NCI-H524 (cell line): ENCODE data around the gene SLC16A4.
A peak's percentile ranks its signal among the peaks of the same experiment; 100 is the strongest.
"Not testable (repeated sequence)": the region's sequence is repeated elsewhere in the genome, so short reads cannot be mapped to it uniquely, and the experiment has no call there.

ENCODE experiments used
- DNase-seq, 2 experiments: peaks; one replicate each; lab custom pipeline; 2025; lab: John Stamatoyannopoulos, UW

SLC16A4 gene

DNA sequence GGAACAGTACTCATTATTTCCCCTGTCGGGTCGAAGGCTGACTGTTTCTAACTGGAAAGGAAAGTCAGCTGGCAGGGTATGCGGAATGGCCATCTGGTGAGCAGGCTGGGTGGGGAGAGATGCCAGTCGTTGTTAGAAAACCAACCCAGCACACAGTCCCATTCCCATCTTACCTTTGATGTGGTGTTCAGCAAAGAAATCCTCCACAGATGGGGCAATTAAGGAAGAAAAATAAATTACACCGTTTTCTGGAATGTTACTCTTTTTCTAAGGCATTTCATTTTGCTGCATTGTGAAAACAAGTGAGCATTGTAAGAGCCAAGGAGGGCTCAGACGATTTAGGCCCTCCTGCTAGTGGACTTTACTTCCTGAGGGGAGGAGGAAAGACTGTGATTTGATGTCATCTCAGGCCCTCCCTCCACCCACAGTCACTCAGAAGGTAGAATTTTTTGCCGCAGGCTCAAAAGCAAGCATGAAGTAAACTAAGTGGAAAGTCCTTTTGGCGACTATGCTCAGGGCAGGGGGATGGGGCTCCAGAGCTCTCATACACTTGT is at the start of gene SLC16A4:
TSS of gene SLC16A4 (minus strand) at position 335 of the 554 bp plus-strand sequence. CDS start 1,703 bp downstream, outside the sequence.
- DNase-seq, result peak in 1 of 2 experiments; percentile 26

DNA sequence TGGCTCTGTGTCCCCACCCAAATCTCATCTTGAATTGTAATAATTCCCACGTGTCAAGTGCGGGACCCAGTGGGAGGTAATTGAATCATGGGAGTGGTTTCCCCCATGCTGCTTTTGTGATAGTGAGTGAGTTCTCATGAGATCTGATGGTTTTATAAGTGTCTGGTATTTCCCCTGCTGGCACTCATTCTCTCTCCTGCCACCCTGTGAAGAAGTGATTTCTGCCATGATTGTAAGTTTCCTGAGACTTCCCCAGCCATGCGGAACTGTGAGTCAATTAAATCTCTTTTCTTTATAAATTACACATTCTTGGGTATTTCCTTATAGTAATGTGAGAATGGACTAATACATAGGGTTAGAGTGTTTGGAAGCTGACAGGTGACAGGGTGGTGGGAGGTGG is 49.0 kb upstream of the SLC16A4 start:
- DNase-seq, result not testable (repeated sequence)

DNA sequence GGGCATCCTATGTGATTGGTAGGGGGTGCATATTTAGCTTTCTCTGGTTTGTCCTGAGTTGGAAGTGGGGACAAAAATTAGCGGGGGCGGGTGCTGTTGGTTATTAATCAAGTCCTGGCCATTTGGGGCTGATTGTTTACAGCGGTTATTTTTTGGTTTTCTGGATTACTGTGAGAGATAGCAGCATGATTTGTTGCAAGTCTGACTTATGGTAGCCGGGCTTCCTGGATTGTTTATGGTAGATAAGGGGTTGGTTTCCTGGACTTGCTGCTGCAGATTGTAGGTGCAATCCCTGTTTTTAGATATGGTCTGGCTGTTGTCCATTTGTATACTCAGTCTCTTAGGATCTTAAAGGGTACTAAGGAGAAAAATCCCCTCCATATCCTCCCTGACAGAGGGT is 48.1 kb upstream of the SLC16A4 start:
- no peak for DNase-seq

DNA sequence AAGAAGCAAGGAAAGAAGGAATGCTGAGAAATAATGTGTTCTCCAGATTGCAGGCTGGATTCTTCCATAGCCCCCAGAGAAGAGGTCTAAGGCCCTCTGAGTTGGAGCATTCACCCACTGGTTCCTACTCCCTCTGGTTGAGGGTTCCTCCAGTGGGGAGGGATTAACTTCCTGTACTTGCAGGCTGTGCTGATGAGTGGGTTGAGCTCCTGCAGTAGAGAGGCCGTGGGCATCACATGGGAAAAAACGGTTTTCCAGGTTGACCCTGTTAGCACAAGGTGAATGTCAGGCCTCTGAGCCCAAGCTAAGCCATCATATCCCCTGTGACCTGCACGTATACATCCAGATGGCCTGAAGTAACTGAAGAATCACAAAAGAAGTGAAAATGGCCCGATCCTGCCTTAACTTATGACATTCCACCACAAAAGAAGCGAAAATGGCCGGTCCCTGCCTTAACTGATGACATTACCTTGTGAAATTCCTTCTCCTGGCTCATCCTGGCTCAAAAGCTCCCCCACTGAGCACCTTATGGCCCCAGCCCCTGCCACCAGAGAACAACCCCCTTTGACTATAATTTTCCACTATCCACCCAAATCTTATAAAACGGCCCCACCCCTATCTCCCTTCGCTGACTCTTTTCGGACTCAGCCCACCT is 46.9 kb upstream of the SLC16A4 start:
- not testable (repeated sequence) for DNase-seq

DNA sequence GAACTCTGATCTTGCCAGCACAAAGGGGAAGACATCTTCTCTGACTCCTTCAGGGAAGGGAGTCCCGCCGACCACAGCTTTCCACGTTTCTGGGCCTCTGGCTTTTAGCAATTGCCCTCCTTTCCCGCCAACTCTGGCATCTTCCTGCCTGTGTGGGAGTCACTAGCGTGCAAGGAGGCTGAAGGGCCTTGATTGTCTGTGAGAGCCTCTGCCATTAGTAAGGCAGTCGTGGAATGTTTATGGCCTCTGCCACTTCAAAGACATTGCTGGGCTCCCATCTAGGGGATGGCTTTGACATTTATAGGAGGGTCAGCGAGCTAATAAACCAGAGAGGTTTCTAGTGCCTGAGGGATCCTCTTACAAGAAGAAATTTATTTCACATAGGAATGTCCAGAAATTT is 45.8 kb upstream of the SLC16A4 start:
- DNase-seq, result no peak

DNA sequence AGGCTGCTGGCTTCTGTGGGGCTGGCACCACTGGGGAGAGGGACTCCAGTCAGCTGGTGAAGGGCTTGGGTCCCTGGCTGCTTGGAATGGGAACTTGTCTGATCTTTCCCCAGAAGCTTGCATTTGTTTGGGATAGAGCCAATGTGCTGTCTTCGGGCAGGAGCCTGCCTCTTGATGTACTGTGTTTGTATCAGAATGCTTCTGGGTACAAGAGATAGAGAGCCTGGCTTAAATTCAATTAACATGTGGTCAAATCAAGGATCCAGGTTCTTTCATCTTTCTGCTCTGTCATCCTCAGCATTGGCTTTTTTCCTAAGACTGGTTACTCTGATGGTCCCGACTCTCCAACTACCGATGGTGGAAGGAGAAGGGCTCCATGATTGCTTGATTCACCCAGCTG is 44.1 kb upstream of the SLC16A4 start:
- DNase-seq, result no peak

DNA sequence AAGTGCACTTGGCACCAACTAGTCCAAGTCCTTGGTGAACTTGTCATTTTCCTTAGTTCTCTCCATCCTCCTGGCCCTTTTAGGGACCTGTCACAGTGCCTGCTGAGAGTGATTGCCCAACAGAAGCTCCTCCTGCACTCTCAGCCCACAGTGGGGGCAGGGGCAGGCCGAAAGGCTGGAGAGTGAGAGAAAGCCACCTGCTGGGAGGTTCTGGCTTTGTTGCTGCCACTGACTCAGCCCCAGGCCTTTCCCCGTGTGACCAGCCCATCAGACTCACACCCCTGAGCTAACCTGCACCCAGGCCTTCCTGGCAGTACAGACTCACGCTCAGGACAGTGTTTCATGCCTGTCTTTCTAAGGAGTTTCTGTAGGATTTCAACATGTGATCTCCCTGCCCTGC is 43.0 kb upstream of the SLC16A4 start:
- DNase-seq, result peak in 1 of 2 experiments; percentile 7

DNA sequence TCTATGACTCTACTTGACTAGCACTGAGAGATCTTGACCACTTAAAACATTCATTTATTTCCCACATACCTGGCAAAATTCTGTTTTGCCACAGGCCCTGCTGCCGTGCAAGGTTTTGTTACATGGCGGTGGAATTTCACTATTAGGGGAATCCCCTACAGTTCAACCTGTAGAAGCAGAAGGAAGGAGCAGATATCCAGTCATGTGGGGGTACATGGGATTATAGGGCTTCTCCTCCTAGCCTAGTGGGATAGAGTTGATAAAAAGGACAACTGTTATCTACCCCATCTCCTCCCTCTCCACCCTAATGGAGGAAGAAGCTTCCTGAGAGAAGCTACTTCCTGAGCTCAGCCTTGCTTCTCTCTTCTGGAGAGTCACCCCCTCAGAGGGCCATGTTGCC is 42.4 kb upstream of the SLC16A4 start:
- no peak for DNase-seq

DNA sequence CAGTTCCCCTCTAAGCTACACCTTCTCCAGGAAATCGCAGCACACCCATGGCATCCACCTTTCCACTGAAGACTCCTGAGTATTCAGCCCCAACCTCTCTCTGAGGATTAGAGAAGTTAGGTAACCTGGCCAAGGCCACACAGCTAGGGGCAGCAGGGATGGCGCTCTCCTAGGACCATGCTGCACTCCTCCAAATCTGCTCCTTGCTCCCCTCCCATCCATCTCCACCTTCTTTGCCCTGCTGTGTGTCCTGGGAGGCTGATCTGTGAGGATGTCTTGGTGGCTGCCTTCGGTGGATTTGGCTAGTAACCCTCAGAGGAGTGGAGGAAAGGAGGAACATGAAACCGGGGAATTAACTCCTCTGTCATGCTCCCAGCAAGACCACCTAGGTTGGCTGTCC is 40.1 kb upstream of the SLC16A4 start:
- no peak for DNase-seq

DNA sequence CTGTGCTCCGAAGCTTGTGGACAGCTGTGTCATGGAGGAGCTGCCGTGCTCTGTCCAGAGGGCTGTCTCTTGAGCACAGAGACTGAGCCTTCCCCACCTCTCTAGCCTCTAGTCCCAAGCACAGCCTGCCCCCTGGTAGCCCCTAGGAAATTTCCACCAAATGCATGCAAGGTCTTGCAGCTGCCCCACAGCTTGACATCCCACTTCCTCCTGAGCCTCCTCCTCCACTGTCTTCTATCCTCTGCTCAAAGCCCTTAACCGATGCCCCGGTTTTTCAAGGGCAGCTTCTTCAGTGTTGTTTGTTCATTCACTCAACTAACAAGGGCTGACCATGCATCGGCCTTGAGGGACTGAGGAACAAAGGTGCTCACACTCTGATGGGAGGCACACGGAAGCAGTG is 39.5 kb upstream of the SLC16A4 start:
- no peak for DNase-seq

DNA sequence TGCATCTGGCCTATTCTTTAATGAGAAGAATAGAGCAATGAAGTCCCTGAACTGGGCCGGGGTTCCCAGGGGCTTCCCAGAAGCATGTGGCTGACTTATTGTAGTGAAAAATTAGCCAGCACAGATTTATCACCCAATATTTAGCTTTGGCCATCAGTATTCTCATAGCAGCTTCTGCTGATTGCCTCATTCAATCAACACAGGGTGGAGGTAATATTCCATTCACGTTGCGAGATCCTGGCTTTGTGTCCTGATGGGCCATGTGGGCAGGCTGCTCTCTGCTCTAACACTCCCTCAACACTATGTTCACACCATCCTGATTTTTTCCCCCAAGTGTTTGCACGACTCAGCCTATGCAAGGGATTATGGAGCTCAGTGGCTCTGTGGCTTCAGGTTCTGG is 38.1 kb upstream of the SLC16A4 start:
- DNase-seq, result no peak

DNA sequence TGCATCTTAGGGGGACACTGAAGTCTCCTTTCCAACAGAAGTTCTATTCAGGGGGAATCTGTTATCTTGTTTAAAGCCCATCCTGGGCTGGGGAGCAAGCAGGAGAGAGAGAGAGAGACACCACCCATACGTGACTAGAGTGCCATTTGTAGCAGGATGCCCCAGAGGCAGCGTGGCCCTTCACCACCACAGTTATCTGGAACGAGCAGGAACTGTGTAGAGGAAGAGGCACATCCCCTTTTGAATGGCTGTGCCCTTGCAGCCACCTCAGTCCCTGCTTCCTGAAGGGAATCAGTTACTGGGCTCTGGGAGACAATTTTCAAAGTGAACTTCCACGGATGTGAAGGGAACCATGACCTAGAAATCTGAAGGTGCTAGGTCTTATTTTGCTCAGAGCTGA is 36.0 kb upstream of the SLC16A4 start:
- DNase-seq, result no peak

DNA sequence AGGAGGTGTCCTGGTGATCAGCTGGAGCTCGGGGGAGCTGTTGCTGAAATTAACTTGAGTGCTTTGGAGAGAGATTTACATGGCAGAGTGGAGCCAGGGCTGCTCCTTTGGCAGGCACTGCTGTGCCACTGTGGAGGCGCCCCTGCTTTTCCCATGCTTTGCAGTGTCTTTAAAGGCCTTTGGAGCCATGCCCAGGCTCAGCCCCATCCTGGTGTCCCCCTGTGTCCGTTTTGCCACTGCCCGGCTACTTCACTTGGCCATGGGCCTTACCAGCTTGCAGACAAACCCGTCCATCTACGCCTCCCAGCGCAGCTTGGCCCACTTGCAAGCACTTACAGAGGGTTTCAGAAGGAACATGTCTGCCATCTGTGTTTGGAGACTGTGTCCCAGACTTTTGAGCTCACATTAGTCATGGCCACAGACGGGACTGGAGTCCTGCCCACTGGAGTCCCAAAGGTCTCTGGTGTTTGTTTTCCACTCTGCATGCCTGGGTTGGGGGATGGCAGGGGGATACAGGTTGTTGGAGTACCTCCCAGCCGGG is 34.9 kb upstream of the SLC16A4 start:
- DNase-seq, result peak; percentile 42 to 68

DNA sequence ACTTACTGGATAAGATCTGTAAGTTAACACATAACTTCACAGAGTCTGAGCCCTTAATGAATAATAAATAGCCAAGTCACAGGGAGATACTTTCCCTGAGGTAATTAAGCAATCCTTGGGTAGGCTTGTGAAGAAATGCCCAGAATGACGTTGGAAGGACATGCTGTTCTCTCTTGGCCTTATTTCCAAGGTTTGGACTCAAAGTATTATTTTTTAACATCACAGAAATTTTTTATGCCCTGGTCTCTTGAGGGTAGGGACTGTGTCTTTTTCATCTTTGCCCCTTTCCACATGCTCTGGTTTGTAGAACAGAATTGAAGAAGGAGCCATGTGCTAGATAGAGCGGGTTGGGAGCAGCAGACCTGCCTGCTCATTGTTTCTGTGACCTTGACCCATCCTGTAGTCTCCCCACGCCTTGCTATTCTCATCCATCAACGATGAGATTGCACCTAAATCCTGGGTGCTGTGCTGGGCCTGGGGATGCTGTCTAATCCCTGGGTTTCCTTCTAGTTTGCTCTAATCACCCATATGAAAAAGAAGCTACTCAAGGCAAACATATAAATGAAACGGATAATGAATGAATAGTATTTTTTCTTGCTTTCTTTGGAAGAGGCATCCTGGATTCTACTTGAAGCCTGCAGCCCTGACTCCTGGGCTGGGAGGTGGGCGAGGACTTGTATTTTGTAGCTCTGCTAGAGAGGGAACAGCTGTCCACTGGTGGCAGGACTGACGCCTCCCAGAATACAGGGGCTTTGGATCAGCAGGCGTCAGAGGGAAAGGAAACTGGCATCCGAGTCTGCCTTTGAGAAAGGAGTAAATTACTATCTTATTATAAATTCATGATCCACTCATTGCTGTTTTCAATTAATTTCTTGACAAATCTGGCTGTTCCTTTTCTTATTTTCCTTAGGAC is 34.1 kb upstream of the SLC16A4 start:
- DNase-seq, result peak; percentile 53 to 72

DNA sequence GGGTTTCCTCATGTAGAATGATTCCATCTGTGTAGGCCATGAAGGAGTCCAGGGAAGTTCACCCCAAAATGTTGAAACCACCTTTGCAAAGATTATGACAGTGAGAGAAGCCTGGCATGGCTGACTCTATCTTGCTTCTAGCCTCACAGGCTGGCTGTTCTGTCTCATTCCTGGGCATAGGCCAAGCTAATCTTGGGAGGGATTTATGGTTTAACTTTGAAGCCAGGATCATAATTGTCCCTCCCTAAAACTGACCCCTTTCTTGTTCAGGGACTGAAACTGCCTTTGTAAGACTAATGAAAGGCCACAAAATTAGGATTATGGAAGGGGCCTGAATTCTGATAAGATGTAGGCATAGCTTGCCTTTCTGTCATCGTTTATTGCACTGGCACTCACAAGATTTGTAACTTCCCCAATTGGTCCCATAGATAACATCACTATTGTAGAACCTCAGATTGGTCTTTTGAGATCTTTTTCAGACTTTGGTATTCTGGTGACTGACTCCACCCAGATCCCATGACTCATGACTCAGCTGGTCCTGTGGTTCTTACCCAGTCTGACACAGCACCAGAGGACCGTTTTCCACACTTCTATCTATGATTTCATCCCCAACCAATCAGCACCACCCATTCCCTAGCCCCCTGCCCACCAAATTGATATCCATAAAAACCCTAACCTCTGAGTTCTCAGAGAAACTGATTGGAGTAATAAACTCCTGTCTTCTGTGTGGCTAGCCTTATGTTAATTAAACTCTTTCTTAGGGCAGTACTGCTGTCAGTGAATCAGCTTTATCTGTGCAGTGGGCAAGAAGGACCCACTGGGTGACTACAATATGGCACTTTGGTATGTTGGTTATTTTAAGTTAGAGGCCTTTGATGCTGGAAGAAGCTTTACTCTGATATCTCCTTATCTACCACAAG is 30.3 kb upstream of the SLC16A4 start:
- no peak for DNase-seq

DNA sequence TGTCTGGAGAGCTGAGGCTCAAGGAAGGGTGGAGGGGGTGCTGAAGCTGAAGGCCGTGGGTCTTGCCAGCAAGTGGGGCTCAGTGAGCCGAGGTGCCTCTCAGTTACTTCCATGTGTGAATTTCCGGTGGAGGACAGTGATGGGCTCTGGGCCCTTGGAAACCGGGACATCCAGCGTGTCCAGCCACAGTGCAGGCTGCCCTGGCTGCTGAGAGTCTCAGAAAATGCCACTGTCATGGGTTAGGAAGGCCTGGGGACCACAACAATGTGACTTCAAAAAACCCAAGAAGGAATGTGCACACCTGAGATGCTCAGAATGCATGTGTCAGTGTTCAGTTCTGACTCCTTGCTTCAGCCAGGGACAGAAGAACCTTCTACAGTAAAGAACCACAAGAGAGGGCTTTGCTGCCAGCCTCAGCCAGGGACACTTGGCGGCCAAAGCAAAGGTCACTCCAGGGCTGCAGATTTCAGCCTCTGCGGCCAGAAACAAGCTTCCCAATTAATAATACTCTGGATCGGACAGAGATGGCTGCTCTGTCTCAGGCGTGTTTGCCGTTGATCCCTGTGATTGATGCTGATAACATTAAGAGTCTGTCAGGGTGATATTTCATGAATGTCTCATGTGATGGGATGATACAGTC is 29.3 kb upstream of the SLC16A4 start:
- no peak for DNase-seq

DNA sequence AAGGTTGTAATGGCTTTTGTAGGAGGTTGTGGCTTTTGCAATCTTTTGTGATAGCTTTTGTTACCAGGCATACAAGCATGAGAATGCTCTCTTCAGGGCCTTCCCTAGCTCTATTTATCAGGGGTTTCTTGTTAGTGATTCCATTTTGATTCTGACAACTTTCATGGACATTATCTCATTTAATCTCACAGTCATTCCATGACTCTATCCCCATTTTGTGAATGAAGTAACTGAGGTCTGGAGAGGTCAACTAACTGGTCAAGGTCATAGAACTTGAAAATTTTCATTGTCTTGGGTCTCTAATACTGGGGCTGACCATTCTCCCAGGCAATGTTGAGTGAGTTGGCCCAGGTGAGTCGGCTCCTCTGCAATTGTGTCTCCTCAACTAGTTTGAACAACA is 27.9 kb upstream of the SLC16A4 start:
- no peak for DNase-seq

DNA sequence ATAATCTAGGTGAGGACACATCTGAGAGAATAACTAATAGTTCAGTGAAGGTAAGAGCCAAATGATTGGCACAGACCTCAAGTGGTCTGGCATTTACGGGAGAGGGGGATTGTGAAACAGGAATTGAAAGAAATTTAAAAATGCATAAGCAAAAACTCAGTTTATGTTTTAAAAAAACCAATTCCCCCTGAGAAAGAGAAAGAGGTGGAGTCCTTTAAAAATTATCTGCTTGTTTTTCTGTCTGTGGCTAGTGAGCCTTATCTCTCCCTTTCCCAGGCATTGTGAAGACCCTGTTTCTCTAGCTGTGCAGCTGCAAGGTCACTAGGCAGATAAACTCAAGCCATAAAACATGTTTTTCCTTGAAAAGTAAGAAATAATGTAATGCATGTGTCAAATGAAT is 22.2 kb upstream of the SLC16A4 start:
- DNase-seq, result not testable (repeated sequence)

DNA sequence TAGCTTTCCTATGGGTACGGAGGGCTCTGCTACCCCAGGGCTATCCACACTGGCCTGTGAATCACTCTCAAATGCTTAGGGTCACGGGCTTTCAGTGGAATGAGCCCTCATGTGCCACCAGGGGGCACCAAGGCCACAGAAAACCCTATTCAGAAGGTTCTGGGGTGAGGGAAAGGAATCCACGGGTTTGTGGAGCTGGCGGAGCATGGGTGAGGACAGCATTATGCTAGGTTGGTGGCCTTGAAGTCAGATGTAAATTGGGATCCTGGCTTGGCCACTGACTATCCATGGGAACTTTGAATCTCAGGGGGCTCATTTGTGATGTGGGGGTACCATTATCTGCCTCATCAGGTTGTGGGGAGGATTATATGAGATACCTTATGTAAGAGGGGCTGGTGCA is 21.8 kb upstream of the SLC16A4 start:
- DNase-seq, result peak; percentile 46 to 63

DNA sequence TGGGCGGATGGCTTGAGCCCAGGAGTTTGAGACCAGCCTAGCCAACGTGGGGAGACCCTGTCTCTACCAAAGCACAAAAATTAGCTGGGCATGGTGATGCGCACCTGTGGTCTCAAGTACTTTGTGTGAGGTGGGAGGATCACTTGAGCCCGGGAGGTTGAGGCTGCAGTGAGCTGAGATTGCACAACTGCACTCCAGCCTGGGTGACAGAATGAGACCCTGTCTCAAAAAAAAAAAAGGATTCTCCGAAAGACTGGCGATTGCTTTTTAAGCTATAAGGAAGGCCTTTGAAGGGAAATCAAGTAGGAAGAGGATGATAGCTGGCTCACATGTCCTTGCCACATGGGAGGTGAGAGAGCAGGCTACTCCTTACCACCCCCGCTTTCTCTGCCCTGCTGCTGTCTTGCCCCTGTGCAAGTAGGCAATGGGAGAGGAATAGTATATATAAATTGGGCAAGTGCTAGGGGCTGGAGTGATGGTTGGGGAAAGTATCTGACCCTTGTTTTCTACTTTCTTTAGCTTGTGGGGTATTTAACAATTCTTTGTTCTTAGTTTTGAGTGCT is 20.4 kb upstream of the SLC16A4 start:
- no peak for DNase-seq

DNA sequence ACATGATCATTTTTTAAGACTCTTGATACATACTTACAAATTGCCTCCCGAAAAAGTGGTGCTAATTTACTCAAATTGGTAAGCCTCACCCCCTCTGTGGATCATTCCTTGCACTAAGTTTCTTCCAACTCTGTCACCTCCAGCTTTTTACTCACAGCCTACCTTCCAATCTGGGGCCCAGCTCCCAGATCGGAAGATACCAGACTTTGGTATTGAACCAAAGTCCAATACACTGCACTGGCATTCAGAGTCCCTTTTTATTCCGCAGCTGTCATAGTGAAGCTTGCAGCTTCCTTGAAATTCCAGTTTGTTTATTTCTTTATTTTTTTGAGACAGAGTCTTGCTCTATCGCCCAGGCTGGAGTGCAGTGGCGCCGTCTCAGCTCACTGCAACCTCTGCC is 18.5 kb upstream of the SLC16A4 start:
- DNase-seq, result no peak
